A549 (cell line): ENCODE results near the gene DECR2. TPM values are rescaled to one million over a fixed set of nuclear protein-coding genes. Genes with fewer than 3 reads are reported as not detected.

Experiments
- ATAC-seq, 2 experiments: fragments of 200-7000 bp in 1 of 2; fragments of >200 bp in 1 of 2; cut with Nextera tagmentation in 1 of 2; cut with Tn5 transposase in 1 of 2; 3 replicates each; pipeline versions ENCODE4 v1.8.0 to v1.9.1; 2018 to 2020; ENCODE audit warnings: mild to moderate bottlenecking in 1 of 2, moderate library complexity in 1 of 2
- CTCF ChIA-PET: fragments of 300-600 bp; sonication (Branson Sonifier 250); formaldehyde crosslinking; extraction: SDS; loops from one replicate; lab custom pipeline; 2021; ENCODE audit warnings: antibody characterized with exemption, inconsistent platforms; lab: Yijun Ruan, JAX
- POLR2A ChIA-PET: fragments of 350-600 bp; formaldehyde crosslinking; extraction: SDS; loops from one replicate; lab custom pipeline; 2021; ENCODE audit warnings: antibody characterized with exemption, inconsistent platforms; lab: Yijun Ruan, JAX
- DNase-seq, 2 experiments: peaks; one replicate each; pipeline versions ENCODE4 v3.0.0 to v3.0.0-alpha.2; 2011 to 2016; ENCODE audit warnings: low read depth in 1 of 2, low spot score in 1 of 2
- FAIRE-seq: peaks from 2 replicates; lab custom pipeline; 2011; peaks lifted over from hg19 to GRCh38; lab: Jason Lieb, UNC
- H3K27ac ChIP-seq, 2 experiments: fragments of >200 bp; sonication (Bioruptor Twin); formaldehyde crosslinking; 3 replicates each; pipeline ENCODE4 v1.5.1; 2016 to 2017
- H3K4me1 ChIP-seq: fragments of >200 bp; sonication (Bioruptor Twin); formaldehyde crosslinking; 3 replicates; pipeline ENCODE4 v1.6.1; 2016
- H3K4me2 ChIP-seq: fragments of >200 bp; sonication (Bioruptor Twin); formaldehyde crosslinking; 3 replicates; pipeline ENCODE4 v1.6.1; 2016
- H3K4me3 ChIP-seq: fragments of >200 bp; sonication (Bioruptor Twin); formaldehyde crosslinking; 3 replicates; pipeline ENCODE4 v1.5.1; 2016
- H3K9me3 ChIP-seq: fragments of >200 bp; sonication (Bioruptor Twin); formaldehyde crosslinking; 3 replicates; pipeline ENCODE4 v1.6.1; 2016
- BCL3 ChIP-seq: fragments of >200 bp; sonication (Bioruptor Twin); formaldehyde crosslinking; IDR thresholded peaks from 3 replicates; pipeline ENCODE4 v1.6.1; 2016
- CHD2 ChIP-seq: fragments of 150-350 bp; IDR thresholded peaks from 2 replicates; pipeline ENCODE4 v1.6.1; 2014; ENCODE audit warnings: low read length; ENCODE audit not compliant: partially characterized antibody
- GATA3 ChIP-seq: IDR thresholded peaks from 2 replicates; pipeline ENCODE4 v1.6.1; 2012; ENCODE audit warnings: borderline replicate concordance
- KDM5A ChIP-seq: fragments of 200-600 bp; sonication (generic); IDR thresholded peaks from 2 replicates; pipeline ENCODE4 v1.6.1; 2016; ENCODE audit warnings: antibody characterized with exemption, mild to moderate bottlenecking
- MYC ChIP-seq: IDR thresholded peaks from 2 replicates; pipeline ENCODE4 v1.6.1; 2012; ENCODE audit warnings: mild to moderate bottlenecking, inconsistent platforms, low read length, improper control_type of control experiment, borderline replicate concordance
- NPAS2 ChIP-seq: fragments of 250-450 bp; sonication (Bioruptor Pico); IDR thresholded peaks from 2 replicates; pipeline ENCODE4 v1.8.0; 2022; ENCODE audit warnings: mild to moderate bottlenecking, moderate library complexity, borderline replicate concordance
- NR3C1 ChIP-seq: fragments of >200 bp; sonication (Bioruptor Twin); formaldehyde crosslinking; IDR thresholded peaks from 3 replicates; pipeline ENCODE4 v1.6.1; 2017
- RARB ChIP-seq: fragments of 250-450 bp; sonication (Bioruptor Pico); IDR thresholded peaks from 2 replicates; pipeline ENCODE4 v1.8.0; 2021; ENCODE audit warnings: mild to moderate bottlenecking, moderate library complexity
- REST ChIP-seq: fragments of 200-600 bp; sonication (generic); IDR thresholded peaks from 2 replicates; pipeline ENCODE4 v1.6.1; 2016; ENCODE audit warnings: antibody characterized with exemption, mild to moderate bottlenecking, moderate library complexity
- TFCP2L1 ChIP-seq: fragments of 250-450 bp; sonication (Bioruptor Pico); IDR thresholded peaks from 2 replicates; pipeline ENCODE4 v1.5.0; 2021; ENCODE audit warnings: mild to moderate bottlenecking
- USF2 ChIP-seq: fragments of 450-650 bp; IDR thresholded peaks from 2 replicates; pipeline ENCODE4 v1.6.1; 2014; ENCODE audit warnings: antibody characterized with exemption
- ZFP36 ChIP-seq: fragments of 450-650 bp; IDR thresholded peaks from 2 replicates; pipeline ENCODE4 v1.6.1; 2014; ENCODE audit warnings: borderline replicate concordance; ENCODE audit not compliant: partially characterized antibody
- WGBS: methylation state at CpG from one replicate; pipeline ENCODE4 v1.1.6; 2017; ENCODE audit errors: missing lambda C conversion rate; 5-methylcytosine and 5-hydroxymethylcytosine counted together
- polyA plus RNA-seq, 4 experiments: library from polyadenylated mRNA; depleted of rRNA in 3 of 4; stranded (reverse); fragments of >200 nt; fragmentation: RNase III in 1 of 4; extraction: RNeasy Plus Mini Kit Qiagen cat#74134 plus additional on column Dnase treatment in 1 of 4; gene quantifications; 2 replicates in 3 of 4; 3 replicates in 1 of 4; pipeline ENCODE4 v1.2.3, GENCODE V29; 2011 to 2017

DECR2 gene
- polyA plus RNA-seq, 2 of the 4 experiments (the other 2 are of a cell fraction), result 15.5 to 34.2 TPM

- no peak for TF ChIP-seq KDM5A
- no peak for TF ChIP-seq TFCP2L1 (CRISPR knock-in tag)
- TF ChIP-seq BCL3, result no peak
- TF ChIP-seq ZFP36, result no peak
- no peak for TF ChIP-seq USF2
- TF ChIP-seq, all 56 proteins: peak for 0
Observed at GRCh38 chr16:379183-379960, 22.3 kb upstream of the DECR2 start (continued).

GRCh38 chr16:379961-380761 is 21.5 kb upstream of the DECR2 start:
- 80% methylated on average over 26 of the region's 27 CpGs for WGBS

GRCh38 chr16:380762-381011 is 21.0 kb upstream of the DECR2 start:
- Histone ChIP-seq H3K4me2 (peak overlapping the region; percentile 100), H3K9me3 (no peaks in the 10 kb centered on the region), H3K4me3 (peak overlapping the region; percentile 98), H3K4me1 (peaks cover 10% of the 10 kb centered on the region; the same call in 2 of the 3 replicates), H3K27ac (peak overlapping the region; percentile 92 to 97; a peak in 5 of 6 replicates)
- ChIA-PET POLR2A (no interaction called here), CTCF (interaction anchor here (0.8 to 3.4 kb wide), 5 partner anchors 10 to 274 kb away, joined by 3 to 11 read pairs (median 5); partner anchors contain the start of gene MRPL28)
- no peak for TF ChIP-seq RARB (CRISPR knock-in tag)
- TF ChIP-seq REST, result no peak
- no peak for TF ChIP-seq MYC
- TF ChIP-seq NR3C1, result no peak
- no peak for DNase-seq
- peak; percentile 36 to 71; a peak in 4 of 6 replicates for ATAC-seq
- FAIRE-seq, result no peak
- WGBS, result 53% methylated on average over 10 of the region's 12 CpGs

More at GRCh38 chr16:379961-380761, 21.5 kb upstream of the DECR2 start:
- TF ChIP-seq CHD2 (no peak), REST (no peak), NPAS2 (CRISPR knock-in tag) (no peak), GATA3 (no peak)
- Histone ChIP-seq H3K9me3 (no peaks in the 10 kb centered on the region), H3K4me2 (peak overlapping the region; percentile 100), H3K4me1 (peaks cover 10% of the 10 kb centered on the region; the same call in 2 of the 3 replicates), H3K27ac (peak overlapping the region; percentile 92 to 97; a peak in 4 of 6 replicates), H3K4me3 (peak overlapping the region; percentile 98)
- CTCF ChIA-PET, result interaction anchor here (1.2 to 3.4 kb wide), 4 partner anchors 9 to 273 kb away, joined by 4 to 11 read pairs (median 5); partner anchors contain the start of gene MRPL28
- POLR2A ChIA-PET, result no interaction called here
- no peak for DNase-seq
- ATAC-seq, result no peak
- no peak for FAIRE-seq
